Thyroid gland (tissue), 4 donors: Measurements from ENCODE around the gene TBXAS1.

ENCODE experiments used
- POLR2A ChIP-seq, 2 donors: fragments of 450-650 bp; IDR thresholded peaks; one replicate each; pipeline ENCODE4 v1.6.1; 2017; ENCODE audit warnings: antibody characterized with exemption in 2 of 2, mild to moderate bottlenecking in 2 of 2, moderate library complexity in 1 of 2
- TF ChIP-seq, protein P1 (sequence below), 6 experiments: fragments of 200-600 bp in 3 of 6; fragments of 450-650 bp in 3 of 6; sonication (generic) in 3 of 6; IDR thresholded peaks; one replicate each; pipeline ENCODE4 v1.5.1; 2016 to 2019; ENCODE audit warnings: antibody characterized with exemption in 6 of 6, mild to moderate bottlenecking in 2 of 6, inconsistent platforms in 1 of 6, moderate library complexity in 1 of 6

DNA sequence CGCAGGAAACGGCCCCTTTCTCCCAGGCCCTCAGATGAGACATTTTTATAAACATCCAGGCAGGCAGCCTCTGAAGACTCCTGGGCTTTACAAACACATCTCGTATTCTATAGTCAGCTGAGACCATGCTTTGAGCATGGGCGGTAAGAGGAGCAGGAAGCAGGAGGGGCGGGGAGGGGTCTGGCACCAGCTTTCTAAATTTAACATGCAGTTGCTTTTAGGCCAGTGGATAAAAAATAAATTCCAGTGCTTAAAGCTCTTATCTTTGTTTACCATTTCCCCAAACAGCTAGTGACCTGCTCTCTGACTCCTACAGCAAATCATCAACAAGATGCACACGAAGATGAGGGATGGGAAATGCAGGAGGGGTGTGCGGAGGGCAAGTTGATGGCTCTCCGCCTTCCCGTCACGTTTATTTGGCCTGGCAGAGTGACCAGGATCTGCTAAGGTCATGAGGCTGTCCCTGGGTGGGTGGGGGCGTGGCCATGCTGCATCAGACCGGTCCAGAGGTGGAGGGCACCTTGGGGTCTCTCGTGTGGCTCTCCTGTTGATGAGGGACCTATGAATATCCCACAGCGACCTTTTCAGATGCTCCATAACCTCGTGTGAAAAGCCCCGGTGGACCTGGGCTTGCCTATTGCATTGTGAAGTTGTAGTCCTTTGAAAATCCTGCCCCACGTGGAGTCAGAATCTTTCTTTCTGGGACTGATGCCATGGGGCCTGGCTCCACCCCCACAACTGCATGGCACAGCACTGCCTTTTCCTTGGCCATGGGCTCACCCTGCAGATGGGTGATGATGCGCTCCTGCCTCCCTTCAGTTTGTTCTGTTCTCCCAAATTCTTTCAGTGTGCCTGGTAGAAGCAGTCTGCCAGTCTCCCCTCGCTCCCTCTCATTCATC lies 166.2 kb downstream of the TBXAS1 start:
- TF ChIP-seq, protein P1, sequence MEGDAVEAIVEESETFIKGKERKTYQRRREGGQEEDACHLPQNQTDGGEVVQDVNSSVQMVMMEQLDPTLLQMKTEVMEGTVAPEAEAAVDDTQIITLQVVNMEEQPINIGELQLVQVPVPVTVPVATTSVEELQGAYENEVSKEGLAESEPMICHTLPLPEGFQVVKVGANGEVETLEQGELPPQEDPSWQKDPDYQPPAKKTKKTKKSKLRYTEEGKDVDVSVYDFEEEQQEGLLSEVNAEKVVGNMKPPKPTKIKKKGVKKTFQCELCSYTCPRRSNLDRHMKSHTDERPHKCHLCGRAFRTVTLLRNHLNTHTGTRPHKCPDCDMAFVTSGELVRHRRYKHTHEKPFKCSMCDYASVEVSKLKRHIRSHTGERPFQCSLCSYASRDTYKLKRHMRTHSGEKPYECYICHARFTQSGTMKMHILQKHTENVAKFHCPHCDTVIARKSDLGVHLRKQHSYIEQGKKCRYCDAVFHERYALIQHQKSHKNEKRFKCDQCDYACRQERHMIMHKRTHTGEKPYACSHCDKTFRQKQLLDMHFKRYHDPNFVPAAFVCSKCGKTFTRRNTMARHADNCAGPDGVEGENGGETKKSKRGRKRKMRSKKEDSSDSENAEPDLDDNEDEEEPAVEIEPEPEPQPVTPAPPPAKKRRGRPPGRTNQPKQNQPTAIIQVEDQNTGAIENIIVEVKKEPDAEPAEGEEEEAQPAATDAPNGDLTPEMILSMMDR (IDR thresholded peaks at IDR 0.05), result no peak
- no peak for TF ChIP-seq POLR2A (IDR thresholded peaks at IDR 0.05)
